ENCODE results near the gene EFCAB8.

Gene EFCAB8

DNA sequence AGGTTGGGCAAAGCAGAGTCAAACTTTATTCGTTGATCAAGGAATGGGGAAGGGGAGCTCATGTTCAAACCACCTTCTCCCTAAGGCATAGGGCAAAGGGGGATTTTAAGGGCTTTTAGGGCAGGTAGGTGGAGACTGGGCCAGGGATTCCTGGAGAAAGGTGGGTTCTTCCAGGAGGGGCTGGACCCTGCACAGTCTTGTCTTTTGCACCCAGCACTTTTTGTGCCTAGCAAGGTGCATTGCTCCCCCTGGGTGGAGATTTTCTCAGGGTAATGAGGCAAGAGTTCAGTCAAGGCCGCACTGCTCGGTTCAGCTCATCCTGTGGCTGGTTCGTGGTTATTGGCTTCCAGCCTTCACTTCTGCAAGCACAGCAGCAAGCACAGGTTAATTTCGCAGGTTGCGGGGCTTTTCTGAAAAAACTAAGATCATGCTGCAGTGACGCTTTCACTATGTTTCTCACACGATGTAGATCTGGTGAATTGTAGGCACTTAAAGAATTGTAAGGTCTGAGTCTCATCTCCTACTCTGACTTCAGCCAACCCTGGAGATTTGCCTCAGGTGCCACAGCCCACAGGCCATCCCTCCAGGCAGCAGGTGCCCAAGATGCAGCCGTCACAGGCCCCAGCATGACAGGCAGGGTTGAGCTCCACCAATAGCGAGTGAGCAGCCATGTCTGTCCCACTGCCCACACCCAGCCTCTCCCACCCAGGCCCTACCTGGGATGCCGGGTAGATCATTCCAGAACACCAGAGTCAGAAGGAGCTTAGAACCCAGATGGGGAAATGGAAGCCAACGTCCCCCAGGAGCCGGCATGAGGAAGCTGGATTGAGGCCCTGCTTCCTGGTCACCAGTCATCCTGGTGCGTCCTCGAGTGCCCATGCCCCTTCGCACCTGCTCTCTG lies 108.4 kb downstream of the EFCAB8 start:
- no peaks in the 10 kb centered on the region for H3K27me3 ChIP-seq
- TF ChIP-seq Cebpa-rat (IDR thresholded peaks at IDR 0.05): no peak

DNA sequence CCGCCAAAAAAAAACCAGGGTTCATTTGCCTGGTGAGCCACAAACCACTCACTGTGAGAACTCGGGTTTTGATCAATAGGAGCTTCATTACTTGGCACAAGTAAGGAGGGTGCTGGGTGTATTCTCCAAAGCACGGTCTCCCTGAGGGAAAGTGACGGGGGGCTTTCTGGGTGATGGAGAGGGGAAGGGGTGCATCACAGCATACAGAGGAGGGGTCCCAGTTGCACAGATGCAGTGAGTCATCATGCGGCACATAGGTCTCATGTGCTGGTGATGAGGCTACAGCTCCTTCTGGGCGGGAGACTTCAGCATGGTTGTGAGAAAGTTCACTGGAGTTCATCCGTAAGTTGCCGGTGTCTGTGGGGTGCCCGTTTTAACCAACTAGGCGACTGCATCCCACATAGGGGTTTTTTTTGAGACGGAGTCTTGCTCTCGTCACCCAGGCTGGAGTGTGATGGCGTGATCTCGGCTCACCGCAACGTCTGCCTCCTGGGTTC lies 109.3 kb downstream of the EFCAB8 start:
- Histone ChIP-seq H3K27ac (no peak overlapping the region), H3K9ac (no peak overlapping the region), H3K9me3 (replicated peaks in 1 of 11) (no peaks in the 10 kb centered on the region), H3K4me3 (no peak overlapping the region), H3K4me1 (peaks cover 60 to 96% (median 84%) of the 10 kb centered on the region in 10 experiments), H3K4me2 (peak overlapping the region; percentile 42 to 100 (median 96); a peak in 20 of 22 replicates), H4K20me1 (no peaks in the 10 kb centered on the region), H3K27me3 (no peaks in the 10 kb centered on the region), H3K36me3 (no peaks in the 10 kb centered on the region)
- TF ChIP-seq Cebpa-rat (IDR thresholded peaks at IDR 0.05): no peak

More for the DNA sequence above, 108.4 kb downstream of the EFCAB8 start:
- Histone ChIP-seq H3K36me3 (no peaks in the 10 kb centered on the region), H3K9me3 (replicated peaks in 1 of 11) (no peaks in the 10 kb centered on the region), H3K27ac (no peak overlapping the region), H4K20me1 (no peaks in the 10 kb centered on the region), H3K4me2 (peak overlapping the region; percentile 42 to 100 (median 96)), H3K4me1 (peaks cover 51 to 89% (median 76%) of the 10 kb centered on the region in 10 experiments), H3K4me3 (no peak overlapping the region), H3K9ac (no peak overlapping the region)

DNA sequence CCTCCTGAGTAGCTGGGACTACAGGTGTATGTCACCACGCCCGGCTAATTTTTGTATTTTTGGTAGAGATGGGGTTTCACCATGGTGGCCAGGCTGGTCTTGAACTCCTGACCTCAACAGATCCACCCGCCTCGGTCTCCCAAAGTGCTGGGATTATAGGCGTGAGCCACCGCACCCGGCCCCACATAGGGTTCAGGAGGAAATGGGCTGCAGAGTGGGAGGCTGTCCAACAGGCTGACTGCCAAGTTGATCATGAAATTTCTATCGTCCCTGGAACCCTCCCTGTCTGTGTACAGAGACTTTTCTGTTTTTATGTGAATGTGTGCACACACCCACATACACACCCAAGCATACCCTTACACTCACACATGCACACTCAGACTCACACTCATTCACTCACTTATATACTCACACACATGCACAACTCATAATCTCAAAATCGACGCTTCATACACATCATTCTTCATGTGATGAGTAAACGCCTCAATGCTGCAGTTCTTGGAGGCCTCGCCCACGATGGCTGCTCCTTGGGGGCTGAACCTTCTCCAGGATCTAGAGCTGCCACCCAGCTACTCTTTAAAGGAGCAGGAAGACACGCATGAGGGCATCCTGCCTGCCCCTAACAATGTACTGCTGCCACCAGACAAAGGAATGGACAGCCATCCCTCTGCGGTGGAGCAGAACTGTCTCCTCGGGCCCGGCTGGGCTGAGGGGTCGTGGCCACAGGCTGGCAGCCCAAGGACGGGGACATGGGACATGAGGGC lies 109.9 kb downstream of the EFCAB8 start:
- Histone ChIP-seq H3K4me3 (no peak overlapping the region), H3K4me1 (peaks cover 67 to 96% (median 86%) of the 10 kb centered on the region in 10 experiments), H3K27ac (peak overlapping the region; percentile 5 to 98 (median 92); a peak in 19 of 22 replicates), H4K20me1 (no peaks in the 10 kb centered on the region), H3K9me3 (replicated peaks in 1 of 11) (no peaks in the 10 kb centered on the region), H3K36me3 (no peaks in the 10 kb centered on the region), H3K4me2 (peak overlapping the region; percentile 91 to 100 (median 96)), H3K27me3 (no peaks in the 10 kb centered on the region), H3K9ac (peak overlapping the region in 8 of 11 experiments; percentile 6 to 90 (median 66); a peak in 15 of 22 replicates)
- TF ChIP-seq Cebpa-rat (IDR thresholded peaks at IDR 0.05): no peak

DNA sequence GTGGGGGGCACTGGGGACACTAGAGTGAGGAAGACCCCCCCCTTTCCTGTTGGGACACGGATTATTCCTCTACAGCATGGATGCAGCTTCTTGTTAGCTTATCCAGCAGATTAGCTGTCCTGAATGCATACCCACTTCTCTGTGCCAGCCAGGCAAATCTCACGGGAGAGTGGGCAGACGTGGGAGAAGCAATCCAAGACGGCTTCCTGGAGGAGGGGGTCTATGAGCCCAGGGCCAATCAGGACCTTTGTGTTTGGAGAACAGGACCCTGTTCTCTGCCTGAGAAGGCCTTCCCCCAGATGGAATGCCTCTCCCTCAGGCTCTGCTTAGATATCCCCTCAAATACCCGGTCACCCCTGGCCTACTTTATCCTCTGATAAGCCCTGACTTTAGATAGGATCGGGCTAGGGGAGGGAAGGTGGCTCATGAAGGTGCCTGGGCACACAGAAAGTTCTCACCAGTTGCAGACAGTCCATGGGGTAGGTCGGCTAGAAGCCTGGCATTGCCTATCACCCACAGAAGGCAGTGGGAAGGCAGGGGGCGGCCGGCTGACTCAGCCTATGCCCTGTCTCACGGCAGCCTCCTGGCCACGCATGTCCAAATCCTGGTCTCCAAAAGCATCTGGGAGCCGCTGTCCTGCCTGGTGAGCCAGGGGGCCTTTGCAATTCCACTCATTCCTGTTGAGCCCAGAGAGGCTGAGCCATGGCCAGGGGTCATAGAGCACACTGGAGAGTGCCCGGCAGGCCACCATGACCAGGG lies 110.8 kb downstream of the EFCAB8 start:
- peak overlapping the region; percentile 91 to 100 (median 96) for H3K4me2 ChIP-seq
- H3K36me3 ChIP-seq: no peaks in the 10 kb centered on the region
- H3K9ac ChIP-seq: peak overlapping the region in 9 of 11 experiments; percentile 3 to 90 (median 52); a peak in 15 of 22 replicates
- no peak for TF ChIP-seq Cebpa-rat (IDR thresholded peaks at IDR 0.05)
- peak overlapping the region; percentile 88 to 98 (median 95); a peak in 20 of 22 replicates for H3K27ac ChIP-seq
- no peaks in the 10 kb centered on the region for H4K20me1 ChIP-seq
- no peak overlapping the region for H3K4me3 ChIP-seq
- no peaks in the 10 kb centered on the region for H3K9me3 ChIP-seq (replicated peaks in 1 of 11)
- no peaks in the 10 kb centered on the region for H3K27me3 ChIP-seq
- H3K4me1 ChIP-seq: peaks cover 75 to 96% (median 91%) of the 10 kb centered on the region in 10 experiments

DNA sequence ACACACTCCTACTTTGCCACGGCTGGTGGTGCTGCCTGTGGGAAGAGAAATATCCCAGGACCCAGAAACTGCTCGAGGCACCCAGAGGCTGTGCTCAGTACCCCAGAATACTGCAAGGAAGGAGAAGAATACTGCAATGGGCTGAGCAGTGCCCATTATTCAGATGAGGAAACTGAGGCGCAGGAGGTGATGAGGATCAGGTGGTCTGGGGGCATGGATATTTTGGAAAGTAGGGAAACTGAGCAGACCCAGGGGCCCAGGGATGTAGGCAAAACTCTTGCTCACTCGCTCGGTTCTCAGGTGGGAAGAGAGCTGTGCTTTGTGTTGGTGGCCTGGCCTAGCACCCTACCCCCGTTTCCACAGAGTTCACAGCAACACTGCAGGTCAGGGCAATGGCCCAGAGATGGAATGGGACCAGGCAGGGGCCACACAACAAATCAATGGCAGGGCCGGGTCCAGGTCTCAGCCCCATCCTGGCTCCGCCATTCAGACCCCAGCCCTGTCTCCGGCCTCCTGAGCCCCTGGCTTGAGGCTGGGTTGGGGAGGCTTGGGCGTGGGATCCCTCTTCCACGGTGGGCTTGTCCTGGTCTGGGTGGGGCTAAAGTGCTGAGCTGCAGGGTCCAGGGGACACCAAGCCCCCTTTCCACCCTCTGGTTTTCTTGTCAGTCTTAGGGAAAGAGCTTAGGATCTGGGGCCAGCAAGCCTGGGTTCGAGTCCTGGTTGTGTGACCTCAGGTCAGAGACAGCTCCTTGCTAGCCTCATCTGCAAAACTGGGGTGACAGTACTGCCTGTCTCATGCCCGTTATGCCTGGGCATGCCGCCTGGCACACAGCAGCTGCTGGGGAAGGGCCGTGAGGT lies 111.6 kb downstream of the EFCAB8 start:
- no peaks in the 10 kb centered on the region for H3K9me3 ChIP-seq (replicated peaks in 1 of 11)
- no peaks in the 10 kb centered on the region for H4K20me1 ChIP-seq
- peak overlapping the region; percentile 77 to 90 (median 83) for H3K9ac ChIP-seq
- H3K36me3 ChIP-seq: no peaks in the 10 kb centered on the region
- TF ChIP-seq Cebpa-rat (IDR thresholded peaks at IDR 0.05): no peak
- H3K4me1 ChIP-seq: peaks cover 75 to 100% (median 98%) of the 10 kb centered on the region in 10 experiments
- H3K27ac ChIP-seq: peak overlapping the region; percentile 88 to 98 (median 95)
- H3K4me2 ChIP-seq: peak overlapping the region; percentile 91 to 100 (median 96)
- no peaks in the 10 kb centered on the region for H3K27me3 ChIP-seq
- peak overlapping the region in 3 of 10 experiments; percentile 38 to 55 (median 41); a peak in 6 of 20 replicates for H3K4me3 ChIP-seq

DNA sequence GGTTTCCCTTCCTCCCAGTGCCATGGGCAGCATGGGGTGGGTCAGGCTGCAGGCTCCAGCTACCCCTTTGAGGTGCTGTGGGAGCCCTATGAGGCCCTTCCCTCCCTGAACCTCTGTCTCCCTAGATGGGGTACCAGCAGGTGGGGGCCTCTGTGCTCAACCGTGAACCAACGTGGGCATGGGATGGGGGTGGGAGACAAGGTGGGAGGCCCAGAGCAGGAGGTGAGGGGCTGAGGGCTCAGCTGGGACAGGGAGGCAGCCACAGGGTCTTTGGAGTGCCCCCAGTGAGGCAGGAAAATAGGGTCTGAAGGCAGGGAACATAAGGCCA lies 112.2 kb downstream of the EFCAB8 start:
- Histone ChIP-seq H3K4me2 (peak overlapping the region; percentile 91 to 100 (median 96)), H3K27ac (peak overlapping the region; percentile 88 to 98 (median 95))

DNA sequence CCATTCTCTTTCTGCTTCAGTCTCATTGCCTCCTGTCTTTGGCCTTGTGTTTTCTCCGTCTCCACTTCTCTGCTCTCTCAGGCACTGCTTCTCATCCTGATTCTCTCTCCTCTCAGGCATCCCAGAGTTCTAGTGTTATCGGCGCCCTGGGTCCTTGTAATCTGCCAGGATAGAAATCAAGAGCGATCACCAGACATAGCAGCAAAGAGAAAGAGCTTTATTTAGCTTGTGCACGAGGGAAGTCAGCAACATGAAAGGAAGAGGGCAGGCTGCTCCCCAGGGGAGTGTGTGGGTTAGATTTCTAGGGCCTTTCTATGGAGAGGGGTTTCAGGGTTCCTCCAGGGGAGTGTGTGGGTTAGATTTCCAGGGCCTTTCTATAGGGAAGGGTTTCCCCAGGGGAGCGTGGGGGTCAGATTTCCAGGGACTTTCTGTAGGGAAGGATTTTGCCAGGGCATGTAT lies 113.0 kb downstream of the EFCAB8 start:
- no peaks in the 10 kb centered on the region for H4K20me1 ChIP-seq
- peak overlapping the region; percentile 77 to 90 (median 83) for H3K9ac ChIP-seq
- H3K27me3 ChIP-seq: no peaks in the 10 kb centered on the region
- H3K4me1 ChIP-seq: peaks cover 83 to 100% (median 99%) of the 10 kb centered on the region in 10 experiments
- H3K27ac ChIP-seq: peak overlapping the region; percentile 88 to 98 (median 95)
- H3K36me3 ChIP-seq: no peaks in the 10 kb centered on the region
- peak overlapping the region in 8 of 10 experiments; percentile 13 to 55 (median 40); a peak in 9 of 20 replicates for H3K4me3 ChIP-seq
- peak overlapping the region; percentile 91 to 100 (median 96) for H3K4me2 ChIP-seq
- no peaks in the 10 kb centered on the region for H3K9me3 ChIP-seq (replicated peaks in 1 of 11)
- TF ChIP-seq Cebpa-rat (IDR thresholded peaks at IDR 0.05): no peak

More for the DNA sequence above, 112.2 kb downstream of the EFCAB8 start:
- Histone ChIP-seq H4K20me1 (no peaks in the 10 kb centered on the region), H3K9ac (peak overlapping the region; percentile 77 to 90 (median 83)), H3K9me3 (replicated peaks in 1 of 11) (no peaks in the 10 kb centered on the region), H3K36me3 (no peaks in the 10 kb centered on the region), H3K4me3 (peak overlapping the region in 7 of 10 experiments; percentile 13 to 55 (median 41); a peak in 8 of 20 replicates), H3K27me3 (no peaks in the 10 kb centered on the region), H3K4me1 (peaks cover 76 to 100% (median 98%) of the 10 kb centered on the region in 10 experiments)
- TF ChIP-seq Cebpa-rat (IDR thresholded peaks at IDR 0.05): no peak
